Measurements from ENCODE around the gene NCOR1.

Gene NCOR1

DNA sequence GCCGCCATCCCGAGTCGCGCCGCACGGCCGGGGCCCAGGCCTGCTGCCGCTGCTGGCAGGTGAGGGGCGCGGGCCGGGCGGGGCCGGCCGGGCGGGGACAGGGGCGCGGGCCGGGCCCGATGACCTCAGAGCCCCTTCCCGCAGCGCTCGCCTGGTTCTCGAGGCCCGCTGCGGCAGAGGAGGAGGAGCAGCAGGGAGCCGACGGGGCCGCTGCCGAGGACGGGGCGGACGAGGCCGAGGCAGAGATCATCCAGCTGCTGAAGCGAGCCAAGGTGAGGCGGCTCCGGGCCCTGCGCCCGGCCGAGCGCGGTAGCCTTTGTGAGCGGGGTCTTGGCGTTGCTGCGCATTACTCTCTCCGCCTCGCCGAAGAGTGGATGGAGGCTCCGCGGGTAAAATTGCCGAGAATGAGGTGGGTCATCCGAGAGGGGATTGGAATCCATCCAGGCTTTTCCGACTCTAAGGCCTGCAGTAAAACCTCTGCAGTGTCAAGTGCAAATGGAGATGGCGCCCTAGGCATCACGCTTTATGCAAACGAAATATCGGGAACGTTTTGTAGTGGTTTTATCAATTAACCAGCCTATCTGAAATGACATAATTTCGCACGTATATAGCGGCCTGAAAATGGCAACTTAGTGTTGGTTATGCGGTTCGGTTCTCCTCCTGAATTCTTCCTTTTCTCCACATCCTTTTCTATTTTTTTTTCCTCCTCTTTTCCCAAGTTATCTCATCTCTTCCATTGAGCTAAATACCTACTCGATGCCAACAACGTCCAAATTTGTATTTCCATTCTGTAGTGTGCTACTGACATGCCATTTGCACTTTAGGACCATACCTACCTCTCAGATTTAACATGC is 215.1 kb downstream of the NCOR1 start:
- no peak for DNase-seq
- Histone ChIP-seq H3K79me2 (ENCODE audit: low read length) (peaks cover 32% of the 10 kb centered on the region), H3K27ac (ENCODE audit: low read length) (peak overlapping the region; percentile 88), H3K4me2 (ENCODE audit: low read depth, low read length) (peak overlapping the region; percentile 83), H3K9me2 (replicated peaks; ENCODE audit: insufficient read depth, low read length) (no peaks in the 10 kb centered on the region), H3F3A (ENCODE audit: insufficient read depth, low read length) (peaks cover 6% of the 10 kb centered on the region), H3K4me1 (ENCODE audit: low read length) (peaks cover 12% of the 10 kb centered on the region), H3K9me3 (replicated peaks; ENCODE audit: insufficient read depth, low read length) (no peaks in the 10 kb centered on the region), H4K20me1 (ENCODE audit: insufficient read depth, low read length) (peaks cover 3% of the 10 kb centered on the region; the same call in 1 of the 2 replicates), H3K4me3 (ENCODE audit: low read length) (peak overlapping the region; percentile 93), H3K27me3 (replicated peaks; ENCODE audit: insufficient read depth, low read length) (no peaks in the 10 kb centered on the region), H3K9ac (ENCODE audit: low read length) (peak overlapping the region; percentile 94), H3K36me3 (replicated peaks; ENCODE audit: insufficient read depth, low read length) (peaks cover 9% of the 10 kb centered on the region), H2AFZ (ENCODE audit: low read length) (peak overlapping the region; percentile 76)
- TF ChIP-seq EZH2 (optimal IDR thresholded peaks at IDR 0.05; ENCODE audit: low read depth, low read length) = no peak
- TF ChIP-seq, protein P1, sequence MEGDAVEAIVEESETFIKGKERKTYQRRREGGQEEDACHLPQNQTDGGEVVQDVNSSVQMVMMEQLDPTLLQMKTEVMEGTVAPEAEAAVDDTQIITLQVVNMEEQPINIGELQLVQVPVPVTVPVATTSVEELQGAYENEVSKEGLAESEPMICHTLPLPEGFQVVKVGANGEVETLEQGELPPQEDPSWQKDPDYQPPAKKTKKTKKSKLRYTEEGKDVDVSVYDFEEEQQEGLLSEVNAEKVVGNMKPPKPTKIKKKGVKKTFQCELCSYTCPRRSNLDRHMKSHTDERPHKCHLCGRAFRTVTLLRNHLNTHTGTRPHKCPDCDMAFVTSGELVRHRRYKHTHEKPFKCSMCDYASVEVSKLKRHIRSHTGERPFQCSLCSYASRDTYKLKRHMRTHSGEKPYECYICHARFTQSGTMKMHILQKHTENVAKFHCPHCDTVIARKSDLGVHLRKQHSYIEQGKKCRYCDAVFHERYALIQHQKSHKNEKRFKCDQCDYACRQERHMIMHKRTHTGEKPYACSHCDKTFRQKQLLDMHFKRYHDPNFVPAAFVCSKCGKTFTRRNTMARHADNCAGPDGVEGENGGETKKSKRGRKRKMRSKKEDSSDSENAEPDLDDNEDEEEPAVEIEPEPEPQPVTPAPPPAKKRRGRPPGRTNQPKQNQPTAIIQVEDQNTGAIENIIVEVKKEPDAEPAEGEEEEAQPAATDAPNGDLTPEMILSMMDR (IDR thresholded peaks at IDR 0.05; ENCODE audit: low read length) = 0 out of 2 replicates have a peak, but pooled peaks have one; percentile 7

- peak within 1 kb of the TSS; percentile 92 for H3K4me2 ChIP-seq (ENCODE audit: low read depth, low read length)
- H3K27ac ChIP-seq (ENCODE audit: low read length) = peak within 1 kb of the TSS; percentile 88
- H3K9me2 ChIP-seq (replicated peaks; ENCODE audit: insufficient read depth, low read length) = no peaks in the 10 kb centered on the region
- H3F3A ChIP-seq (ENCODE audit: insufficient read depth, low read length) = peaks cover 6% of the 10 kb centered on the region
- peaks cover 3% of the 10 kb centered on the region; the same call in 1 of the 2 replicates for H4K20me1 ChIP-seq (ENCODE audit: insufficient read depth, low read length)
- H3K36me3 ChIP-seq (replicated peaks; ENCODE audit: insufficient read depth, low read length) = peaks cover 9% of the 10 kb centered on the region
- H3K9me3 ChIP-seq (replicated peaks; ENCODE audit: insufficient read depth, low read length) = no peaks in the 10 kb centered on the region
- peak within 1 kb of the TSS; percentile 94 for H3K9ac ChIP-seq (ENCODE audit: low read length)
- H3K27me3 ChIP-seq (replicated peaks; ENCODE audit: insufficient read depth, low read length) = no peaks in the 10 kb centered on the region
- H3K79me2 ChIP-seq (ENCODE audit: low read length) = peaks cover 32% of the 10 kb centered on the region
- H2AFZ ChIP-seq (ENCODE audit: low read length) = peak within 1 kb of the TSS; percentile 98
- peaks cover 12% of the 10 kb centered on the region for H3K4me1 ChIP-seq (ENCODE audit: low read length)
- peak within 1 kb of the TSS; percentile 93 for H3K4me3 ChIP-seq (ENCODE audit: low read length)
- TF ChIP-seq EZH2 (optimal IDR thresholded peaks at IDR 0.05; ENCODE audit: low read depth, low read length) (no peak), EZH2phosphoT487 (IDR thresholded peaks at IDR 0.05; ENCODE audit: low read length) (no peak)
- TF ChIP-seq, protein P1 (IDR thresholded peaks at IDR 0.05; ENCODE audit: low read length) = no peak
- peak; percentile 98 for DNase-seq
Measured at GRCh38 chr17:15999141-15999973, 216.0 kb downstream of the NCOR1 start, which contains the start of the genes TTC19 and ZSWIM7. Gene TTC19 (plus strand): TSS chr17:15999824. CDS start chr17:15999849, 25 bp downstream. Gene ZSWIM7 (minus strand): TSS chr17:15999704. CDS start chr17:15999594, 110 bp downstream.

GRCh38 chr17:15998031-15998562 is 217.2 kb downstream of the NCOR1 start:
- no peaks in the 10 kb centered on the region for H3K9me3 ChIP-seq (replicated peaks; ENCODE audit: insufficient read depth, low read length)
- no peaks in the 10 kb centered on the region for H3K9me2 ChIP-seq (replicated peaks; ENCODE audit: insufficient read depth, low read length)
- DNase-seq = no peak
- H3K4me2 ChIP-seq (ENCODE audit: low read depth, low read length) = peak overlapping the region; percentile 92; the same call in 1 of the 2 replicates
- no peak overlapping the region for H3K27ac ChIP-seq (ENCODE audit: low read length)
- no peak overlapping the region for H2AFZ ChIP-seq (ENCODE audit: low read length)
- H3K36me3 ChIP-seq (replicated peaks; ENCODE audit: insufficient read depth, low read length) = peaks cover 3% of the 10 kb centered on the region; the same call in 1 of the 2 replicates
- H3F3A ChIP-seq (ENCODE audit: insufficient read depth, low read length) = peaks cover 6% of the 10 kb centered on the region
- peaks cover 3% of the 10 kb centered on the region; the same call in 1 of the 2 replicates for H4K20me1 ChIP-seq (ENCODE audit: insufficient read depth, low read length)
- peaks cover 32% of the 10 kb centered on the region for H3K79me2 ChIP-seq (ENCODE audit: low read length)
- H3K9ac ChIP-seq (ENCODE audit: low read length) = no peak overlapping the region
- no peak overlapping the region for H3K4me3 ChIP-seq (ENCODE audit: low read length)
- TF ChIP-seq EZH2phosphoT487 (IDR thresholded peaks at IDR 0.05; ENCODE audit: low read length) = no peak
- TF ChIP-seq EZH2 (optimal IDR thresholded peaks at IDR 0.05; ENCODE audit: low read depth, low read length) = no peak
- TF ChIP-seq, protein P1 (IDR thresholded peaks at IDR 0.05; ENCODE audit: low read length) = no peak
- H3K27me3 ChIP-seq (replicated peaks; ENCODE audit: insufficient read depth, low read length) = no peaks in the 10 kb centered on the region
- peaks cover 12% of the 10 kb centered on the region for H3K4me1 ChIP-seq (ENCODE audit: low read length)
